Psoas muscle (tissue), 8 donors: ENCODE results near the gene TOR1AIP2. TPM values are rescaled to one million over a fixed set of nuclear protein-coding genes. Genes with fewer than 3 reads are reported as not detected.
"Not testable (repeated sequence)": the region's sequence is repeated elsewhere in the genome, so short reads cannot be mapped to it uniquely, and the experiment has no call there.

Source experiments
- ATAC-seq, 4 donors: fragments of 200-7000 bp; cut with Tn5 transposase; one replicate each; pipeline ENCODE4 v1.9.1; 2020; ENCODE audit warnings: moderate library complexity in 3 of 4, mild to moderate bottlenecking in 2 of 4
- DNase-seq, 2 donors: peaks; one replicate each; pipeline ENCODE4 v3.0.0-alpha.2; 2020
- H3K27ac ChIP-seq: fragments of 200-600 bp; one replicate; pipeline ENCODE4 v1.8.0; 2022
- H3K27me3 ChIP-seq, 3 donors: fragments of 200-600 bp in 1 of 3; one replicate each; pipeline versions ENCODE4 v1.6.1 to v1.8.0; 2013 to 2022; ENCODE audit warnings: low read length in 2 of 3, mild to moderate bottlenecking in 2 of 3, moderate library complexity in 1 of 3; ENCODE audit not compliant: insufficient read depth in 3 of 3
- H3K36me3 ChIP-seq, 2 donors: fragments of 200-600 bp in 1 of 2; one replicate each; pipeline versions ENCODE4 v1.6.1 to v1.8.0; 2013 to 2022; ENCODE audit warnings: low read depth in 1 of 2, mild to moderate bottlenecking in 1 of 2, moderate library complexity in 1 of 2; ENCODE audit not compliant: insufficient read depth in 1 of 2
- H3K4me1 ChIP-seq: fragments of 200-600 bp; one replicate; pipeline ENCODE4 v1.8.0; 2022
- H3K4me3 ChIP-seq: fragments of 200-600 bp; one replicate; pipeline ENCODE4 v1.8.0; 2022; ENCODE audit warnings: mild to moderate bottlenecking
- H3K9me3 ChIP-seq: fragments of 200-600 bp; one replicate; pipeline ENCODE4 v1.8.0; 2022
- WGBS, 3 donors: extraction: QIAGEN DNeasy Blood & Tissue Kit; methylation state at CpG; one replicate each; pipeline versions ENCODE4 v1.1.6 to v1.1.7; 2013; 5-methylcytosine and 5-hydroxymethylcytosine counted together
- intact Hi-C, 2 donors: fragments of 100-400 bp; cut with DNase I; formaldehyde crosslinking; loops; one replicate each; pipeline versions ENCODE4 v1.11.0 to v1.14.2; 2022
- polyA plus RNA-seq, 3 donors: library from polyadenylated mRNA; stranded (reverse); fragments of 200-250 nt; gene quantifications; one replicate each; pipeline ENCODE4 v1.2.3, GENCODE V29; 2013
- total RNA-seq, 4 donors: library from RNA; stranded (reverse); fragmentation: NEBNext Ultra II Directional in 2 of 4; extraction: Animal tissue kit (Norgen Biotek cat#: 25700) in 2 of 4; gene quantifications; one replicate each; pipeline versions ENCODE4 v1.2.1 to v1.2.4, GENCODE V29; 2021 to 2023
- TF ChIP-seq, protein P1 (sequence below): fragments of 200-600 bp; IDR thresholded peaks from one replicate; pipeline ENCODE4 v1.8.0; 2022; ENCODE audit warnings: antibody characterized with exemption
- donor health status: healthy with polysubstance abuse.
- donor health status: DM: no; HTN: no; CAD: no; lungs with moderate emphysema.
- donor health status: Bipolar disorder and iron deficiency.
- donor health status: healthy.
- donor health status: DM: yes; HTN: yes; CAD: no.
- donor health status: DM: no; HTN: no; CAD: no.
- donor health status: DM: no; HTN: no; CAD: no.
- donor health status: DM: yes; HTN: yes; CAD: no.

TOR1AIP2 gene
- total and polyA plus RNA-seq, 7 donors, result 10.9 to 98.3 (median 57.2) TPM

DNA sequence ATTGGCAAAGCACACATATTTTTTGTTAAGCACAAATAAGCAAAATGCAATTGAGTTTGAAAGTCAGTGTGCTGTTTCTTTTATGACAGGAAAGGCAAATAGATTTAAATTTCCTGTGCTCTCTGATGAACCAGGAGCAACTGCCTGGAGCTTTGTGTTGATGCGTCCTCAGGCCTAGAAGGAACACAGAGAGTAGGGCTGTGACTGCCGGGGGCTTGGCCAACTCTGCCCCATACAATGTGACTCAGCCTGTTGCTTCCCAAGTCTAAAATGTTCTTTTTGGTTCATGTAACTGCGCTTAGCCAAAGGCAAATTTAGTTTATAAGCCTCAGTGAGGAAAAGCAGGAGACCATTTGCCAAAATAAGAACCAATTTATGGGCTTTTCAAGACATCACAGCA, 37.5 kb downstream of the TOR1AIP2 start:
- Histone ChIP-seq H3K36me3 (peaks cover 0 to 66% of the 10 kb centered on the region in 2 donors), H3K4me1 (no peaks in the 10 kb centered on the region), H3K9me3 (no peaks in the 10 kb centered on the region), H3K27me3 (no peaks in the 10 kb centered on the region), H3K27ac (no peak overlapping the region), H3K4me3 (no peak overlapping the region)
- TF ChIP-seq, protein P1, sequence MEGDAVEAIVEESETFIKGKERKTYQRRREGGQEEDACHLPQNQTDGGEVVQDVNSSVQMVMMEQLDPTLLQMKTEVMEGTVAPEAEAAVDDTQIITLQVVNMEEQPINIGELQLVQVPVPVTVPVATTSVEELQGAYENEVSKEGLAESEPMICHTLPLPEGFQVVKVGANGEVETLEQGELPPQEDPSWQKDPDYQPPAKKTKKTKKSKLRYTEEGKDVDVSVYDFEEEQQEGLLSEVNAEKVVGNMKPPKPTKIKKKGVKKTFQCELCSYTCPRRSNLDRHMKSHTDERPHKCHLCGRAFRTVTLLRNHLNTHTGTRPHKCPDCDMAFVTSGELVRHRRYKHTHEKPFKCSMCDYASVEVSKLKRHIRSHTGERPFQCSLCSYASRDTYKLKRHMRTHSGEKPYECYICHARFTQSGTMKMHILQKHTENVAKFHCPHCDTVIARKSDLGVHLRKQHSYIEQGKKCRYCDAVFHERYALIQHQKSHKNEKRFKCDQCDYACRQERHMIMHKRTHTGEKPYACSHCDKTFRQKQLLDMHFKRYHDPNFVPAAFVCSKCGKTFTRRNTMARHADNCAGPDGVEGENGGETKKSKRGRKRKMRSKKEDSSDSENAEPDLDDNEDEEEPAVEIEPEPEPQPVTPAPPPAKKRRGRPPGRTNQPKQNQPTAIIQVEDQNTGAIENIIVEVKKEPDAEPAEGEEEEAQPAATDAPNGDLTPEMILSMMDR, result no peak
- intact Hi-C loops, result no loop called here
- DNase-seq, result no peak
- no peak for ATAC-seq
- 88 to 91% (median 89%) methylated on average over 3 of the region's 3 CpGs for WGBS, 3 donors

DNA sequence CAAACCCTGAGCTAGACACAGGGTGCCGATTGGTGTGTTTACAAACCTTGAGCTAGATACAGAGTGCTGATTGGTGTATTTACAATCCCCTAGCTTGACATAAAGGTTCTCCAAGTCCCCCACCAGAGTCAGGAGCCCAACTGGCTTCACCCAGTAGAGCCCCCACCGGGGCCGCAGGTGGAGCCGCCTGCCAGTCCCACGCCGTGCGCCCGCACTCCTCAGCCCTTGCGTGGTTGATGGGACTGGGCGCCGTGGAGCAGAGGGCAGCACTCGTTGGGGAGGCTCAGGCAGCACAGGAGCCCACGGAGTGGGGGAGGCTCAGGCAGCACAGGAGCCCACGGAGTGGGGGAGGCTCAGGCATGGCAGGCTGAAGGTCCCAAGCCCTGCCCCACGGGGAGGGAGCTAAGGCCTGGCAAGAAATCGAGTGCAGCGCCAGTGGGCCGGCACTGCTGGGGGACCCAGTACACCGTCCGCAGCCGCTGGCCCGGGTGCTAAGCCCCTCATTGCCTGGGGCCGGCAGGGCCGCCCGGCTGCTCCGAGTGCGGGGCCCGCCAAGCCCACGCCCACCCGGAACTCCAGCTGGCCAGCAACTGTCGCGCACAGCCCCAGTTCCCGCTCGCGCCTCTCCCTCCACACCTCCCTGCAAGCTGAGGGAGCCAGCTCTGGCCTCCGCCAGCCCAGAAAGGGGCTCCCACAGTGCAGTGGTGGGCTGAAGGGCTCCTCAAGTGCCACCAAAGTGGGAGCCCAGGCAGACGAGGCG, 40.7 kb downstream of the TOR1AIP2 start:
- 96 to 99% (median 99%) methylated on average over 31 to 38 of the region's 38 CpGs for WGBS, 3 donors
- peaks cover 0 to 42% of the 10 kb centered on the region in 2 donors for H3K36me3 ChIP-seq
- H3K4me3 ChIP-seq, ATAC-seq, DNase-seq, H3K27me3 ChIP-seq, H3K4me1 ChIP-seq, intact Hi-C loops, H3K9me3 ChIP-seq, H3K27ac ChIP-seq: not testable (repeated sequence)

DNA sequence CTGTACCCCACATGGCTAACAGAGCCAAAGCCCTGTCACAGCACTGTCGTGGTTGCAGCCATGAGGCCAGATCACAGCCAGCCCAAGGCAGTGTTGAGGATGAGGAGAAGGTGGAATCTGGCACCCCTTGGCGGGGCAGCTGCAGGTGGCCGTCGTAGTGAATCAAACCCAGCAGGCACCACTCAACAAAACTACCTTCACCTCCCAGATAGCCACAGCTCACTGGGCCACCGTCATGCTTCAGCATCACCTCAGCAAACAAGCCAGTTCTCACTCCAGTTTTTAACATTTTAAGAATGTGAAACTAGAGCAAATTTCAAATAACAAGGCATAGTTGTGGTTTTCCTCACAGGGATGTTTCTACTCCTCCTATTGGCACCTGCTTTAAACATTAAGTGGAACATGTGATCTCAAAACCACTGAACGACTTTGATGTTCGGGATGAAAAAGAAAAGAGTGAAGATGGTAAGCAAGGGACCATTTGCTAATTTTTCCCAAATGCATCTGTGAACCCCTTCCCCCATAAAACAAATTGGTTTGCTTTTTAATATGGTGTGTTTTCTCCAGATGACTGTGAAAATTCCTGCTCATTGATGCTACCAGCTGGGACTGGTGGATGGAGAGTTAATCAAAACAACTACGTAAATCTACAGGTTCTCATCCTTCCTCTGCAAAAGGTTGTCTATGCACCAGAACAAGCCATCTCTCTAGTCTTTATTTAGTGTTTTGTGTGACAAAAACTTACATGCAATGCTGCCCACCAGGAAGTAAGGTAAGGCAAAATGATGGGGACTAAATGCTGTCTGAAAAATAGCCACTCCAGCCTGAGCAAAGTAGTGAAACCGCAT, 45.5 kb downstream of the TOR1AIP2 start:
- H3K4me1 ChIP-seq, result no peaks in the 10 kb centered on the region
- peaks cover 0 to 18% of the 10 kb centered on the region in 2 donors for H3K36me3 ChIP-seq
- TF ChIP-seq, protein P1, result no peak
- intact Hi-C loops, result no loop called here
- no peaks in the 10 kb centered on the region for H3K9me3 ChIP-seq
- H3K27me3 ChIP-seq, result no peaks in the 10 kb centered on the region
- no peak overlapping the region for H3K27ac ChIP-seq
- no peak for ATAC-seq
- no peak for DNase-seq
- WGBS, 3 donors, result 65 to 70% (median 66%) methylated on average over 9 of the region's 9 CpGs
- H3K4me3 ChIP-seq, result no peak overlapping the region

DNA sequence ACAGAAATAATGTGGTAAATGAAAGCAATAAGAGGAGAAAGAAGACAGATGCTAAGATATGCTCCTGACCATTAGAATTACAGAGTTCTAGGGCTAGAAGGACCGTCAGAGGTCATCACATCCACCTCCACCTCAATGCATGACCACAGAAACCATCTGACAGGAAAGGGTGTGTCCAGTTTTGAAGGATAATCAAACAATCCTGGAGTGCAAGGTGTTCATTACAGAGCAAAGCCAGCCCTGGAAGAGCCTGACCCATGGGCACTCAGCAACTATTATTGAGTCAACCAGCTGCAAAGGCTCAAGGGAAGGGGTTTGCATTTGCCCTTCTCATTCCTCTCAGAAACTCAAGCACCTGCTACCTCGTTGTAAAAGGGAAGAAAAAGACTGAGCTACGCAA, 46.4 kb downstream of the TOR1AIP2 start:
- DNase-seq (no peak), ATAC-seq (no peak)
- H3K27me3 ChIP-seq, result no peaks in the 10 kb centered on the region
- H3K4me1 ChIP-seq, result no peaks in the 10 kb centered on the region
- WGBS, 3 donors, result 57 to 65% (median 65%) methylated on average over 3 of the region's 3 CpGs
- TF ChIP-seq, protein P1, result no peak
- no peaks in the 10 kb centered on the region for H3K9me3 ChIP-seq
- no peak overlapping the region for H3K27ac ChIP-seq
- H3K36me3 ChIP-seq, result peaks cover 0 to 14% of the 10 kb centered on the region in 2 donors
- H3K4me3 ChIP-seq, result no peak overlapping the region
- intact Hi-C loops, result no loop called here

DNA sequence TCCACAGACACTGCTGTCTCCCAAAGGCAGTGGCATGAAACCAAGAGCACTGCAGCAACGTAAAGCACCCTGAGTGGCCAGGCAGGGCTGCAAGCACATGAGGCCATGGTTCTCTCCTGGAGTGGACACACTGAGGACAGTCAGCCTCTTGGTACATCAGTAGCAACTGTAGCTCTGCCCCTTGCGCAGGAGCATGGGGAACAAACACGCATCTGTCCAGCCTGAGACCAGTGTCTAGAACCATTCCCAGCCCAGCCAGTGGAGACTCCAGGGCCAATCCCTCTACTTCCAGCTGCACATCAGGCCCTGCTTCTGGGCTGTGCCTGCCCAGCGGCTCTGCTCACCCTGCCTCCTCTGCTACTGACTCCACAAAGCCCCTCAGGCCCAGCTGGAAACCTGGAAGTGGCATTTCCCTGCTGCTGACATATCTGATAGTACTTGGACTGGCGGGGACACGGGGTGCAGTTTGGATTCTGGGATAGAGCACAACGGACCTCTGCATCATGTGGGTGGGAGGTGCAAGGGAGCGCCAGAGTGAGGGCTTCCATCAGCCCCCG, 49.0 kb downstream of the TOR1AIP2 start:
- intact Hi-C loops, result no loop called here
- DNase-seq (no peak), ATAC-seq (no peak)
- WGBS, 3 donors, result 89 to 93% (median 91%) methylated on average over 9 of the region's 9 CpGs
- Histone ChIP-seq H3K9me3 (no peaks in the 10 kb centered on the region), H3K27ac (no peak overlapping the region), H3K36me3 (peaks cover 0 to under 1% of the 10 kb centered on the region in 2 donors), H3K4me3 (no peak overlapping the region), H3K4me1 (no peaks in the 10 kb centered on the region), H3K27me3 (no peaks in the 10 kb centered on the region)
- TF ChIP-seq, protein P1, result no peak
